Measurements from ENCODE around the gene RAB2B. TPM values are rescaled to one million over a fixed set of nuclear protein-coding genes. Genes with fewer than 3 reads are reported as not detected.

RAB2B gene
- total RNA-seq, 1 donor from 2014 or later = 19.4 TPM

GRCh38 chr14:21476523-21476924 is 235 bp downstream of the RAB2B start:
- H3K27ac ChIP-seq = peak overlapping the region; percentile 81
- peak overlapping the region; percentile 76 to 92 for H3K4me3 ChIP-seq
- TF ChIP-seq CTCF (IDR thresholded peaks at IDR 0.05) (no peak), POLR2AphosphoS5 (IDR thresholded peaks at IDR 0.05; ENCODE audit: insufficient read depth in 1 of 2, low read depth in 1 of 2) (no peak), POLR2A (IDR thresholded peaks at IDR 0.05) (no peak)
- H3K36me3 ChIP-seq = peaks cover 0 to 7% of the 10 kb centered on the region in 2 donors
- no peaks in the 10 kb centered on the region for H3K27me3 ChIP-seq
- DNase-seq (ENCODE audit: extremely low spot score in 2 of 2) = no peak
- H3K9me3 ChIP-seq = no peaks in the 10 kb centered on the region
- H3K4me1 ChIP-seq = peaks cover 30% of the 10 kb centered on the region
- intact Hi-C loops (cut with DNase I) = no loop called here

- no peak for TF ChIP-seq CTCF (IDR thresholded peaks at IDR 0.05)
- no peak for TF ChIP-seq POLR2AphosphoS5 (IDR thresholded peaks at IDR 0.05; ENCODE audit: insufficient read depth in 1 of 2, low read depth in 1 of 2)
- TF ChIP-seq POLR2A (IDR thresholded peaks at IDR 0.05) = no peak
- intact Hi-C loops (cut with DNase I) = no loop called here
- Histone ChIP-seq H3K36me3 (peaks cover 0 to 2% of the 10 kb centered on the region in 2 donors), H3K27ac (peak overlapping the region; percentile 81), H3K9me3 (no peaks in the 10 kb centered on the region), H3K4me1 (peaks cover 30% of the 10 kb centered on the region), H3K27me3 (no peaks in the 10 kb centered on the region), H3K4me3 (peak overlapping the region; percentile 76 to 92)
- no peak for DNase-seq (ENCODE audit: extremely low spot score in 2 of 2)
These were observed 814 bp downstream of the RAB2B start for GRCh38 chr14:21475767-21476522.

- Histone ChIP-seq H3K9me3 (no peaks in the 10 kb centered on the region), H3K27me3 (no peaks in the 10 kb centered on the region), H3K4me1 (no peaks in the 10 kb centered on the region), H3K4me3 (no peak overlapping the region), H3K36me3 (peaks cover 0 to 44% of the 10 kb centered on the region in 2 donors), H3K27ac (no peak overlapping the region)
- TF ChIP-seq CTCF (IDR thresholded peaks at IDR 0.05) (no peak), POLR2A (IDR thresholded peaks at IDR 0.05) (no peak), POLR2AphosphoS5 (IDR thresholded peaks at IDR 0.05; ENCODE audit: insufficient read depth in 1 of 2, low read depth in 1 of 2) (no peak)
- intact Hi-C loops (cut with DNase I) = no loop called here
- no peak for DNase-seq (ENCODE audit: extremely low spot score in 2 of 2)
These were observed 9.1 kb downstream of the RAB2B start for GRCh38 chr14:21467616-21468015.

GRCh38 chr14:21455912-21456667 is 20.7 kb downstream of the RAB2B start, which contains the start of gene CHD8:
CHD8 (minus strand) TSS chr14:21456123; CDS start chr14:21431643, 24,480 bp downstream.
- intact Hi-C loops (cut with DNase I) = no loop called here
- Histone ChIP-seq H3K27ac (peak within 1 kb of the TSS; percentile 84), H3K9me3 (no peaks in the 10 kb centered on the region)

More at GRCh38 chr14:21455912-21456667, 20.7 kb downstream of the RAB2B start, which contains the start of gene CHD8:
- TF ChIP-seq POLR2AphosphoS5 (IDR thresholded peaks at IDR 0.05; ENCODE audit: insufficient read depth in 1 of 2, low read depth in 1 of 2) = peak; percentile 91 to 99
- TF ChIP-seq POLR2A (IDR thresholded peaks at IDR 0.05) = peak in 1 of 2 donors; percentile 35
- peak in 2 of 3 experiments; percentile 14 to 34 for TF ChIP-seq CTCF (IDR thresholded peaks at IDR 0.05)
- no peaks in the 10 kb centered on the region for H3K27me3 ChIP-seq
- peaks cover 35% of the 10 kb centered on the region for H3K4me1 ChIP-seq
- peak within 1 kb of the TSS; percentile 93 to 94 for H3K4me3 ChIP-seq
- H3K36me3 ChIP-seq = peaks cover 0 to 13% of the 10 kb centered on the region in 2 donors
- DNase-seq (ENCODE audit: extremely low spot score in 2 of 2) = peak; percentile 99 to 100
